Stomach (tissue), 9 donors: ENCODE measurements around the gene G0S2. TPM values are rescaled to one million over a fixed set of nuclear protein-coding genes. Genes with fewer than 3 reads are reported as not detected.

Experiments
- DNase-seq, 2 donors: peaks; one replicate each; pipeline versions ENCODE4 v3.0.0 to v3.0.0-alpha.2; 2013 to 2019
- H3K27ac ChIP-seq, 5 donors: fragments of 200-600 bp in 4 of 5; sonication (generic) in 4 of 5; one replicate each; pipeline ENCODE4 v1.5.1; 2013 to 2019; ENCODE audit warnings: mild to moderate bottlenecking in 1 of 5, moderate library complexity in 1 of 5
- H3K27me3 ChIP-seq, 3 donors: fragments of 200-600 bp; sonication (generic); one replicate each; pipeline ENCODE4 v1.5.1; 2017 to 2019; ENCODE audit warnings: mixed run types in 1 of 3
- H3K36me3 ChIP-seq, 4 donors: fragments of 200-600 bp; sonication (generic); 1 replicate in 3 of 4; 2 replicates in 1 of 4; pipeline ENCODE4 v1.5.1; 2016 to 2019
- H3K4me1 ChIP-seq, 4 donors: fragments of 200-600 bp; sonication (generic); one replicate each; pipeline ENCODE4 v1.5.1; 2016 to 2019
- H3K4me3 ChIP-seq, 4 donors: fragments of 200-600 bp; sonication (generic) in 3 of 4; one replicate each; pipeline ENCODE4 v1.5.1; 2016 to 2019; ENCODE audit warnings: mild to moderate bottlenecking in 1 of 4
- H3K9me3 ChIP-seq, 4 donors: fragments of 200-600 bp; sonication (generic); one replicate each; pipeline ENCODE4 v1.5.1; 2016 to 2019
- CTCF ChIP-seq, 7 experiments: fragments of 450-650 bp in 4 of 7; fragments of 200-600 bp in 3 of 7; sonication (generic) in 3 of 7; IDR thresholded peaks; one replicate each; pipeline ENCODE4 v1.5.1; 2016 to 2019; ENCODE audit warnings: antibody characterized with exemption in 7 of 7, control low read depth in 2 of 7, mild to moderate bottlenecking in 1 of 7
- EP300 ChIP-seq: sonication (generic); formaldehyde crosslinking; IDR thresholded peaks from one replicate; pipeline ENCODE4 v1.6.1; 2017; ENCODE audit warnings: antibody characterized with exemption
- POLR2A ChIP-seq, 4 donors: fragments of 450-650 bp; IDR thresholded peaks; one replicate each; pipeline ENCODE4 v1.6.1; 2016; ENCODE audit warnings: antibody characterized with exemption in 4 of 4, control low read depth in 2 of 4, mild to moderate bottlenecking in 1 of 4, moderate library complexity in 1 of 4
- POLR2AphosphoS5 ChIP-seq, 3 donors: sonication (generic); formaldehyde crosslinking; IDR thresholded peaks; one replicate each; pipeline ENCODE4 v1.6.1; 2016; ENCODE audit warnings: antibody characterized with exemption in 3 of 3
- WGBS, 5 donors: extraction: QIAGEN DNeasy Blood & Tissue Kit in 3 of 5; methylation state at CpG; one replicate each; pipeline versions ENCODE4 v1.1.5 to v1.1.7; 2013 to 2018; 5-methylcytosine and 5-hydroxymethylcytosine counted together
- intact Hi-C: fragments of 100-400 bp; cut with DNase I; formaldehyde crosslinking; loops from one replicate; pipeline ENCODE4 v1.15.1; 2023; ENCODE audit warnings: low total_unique reads
- polyA plus RNA-seq, 3 donors: library from polyadenylated mRNA; stranded (reverse); fragments of 200-250 nt; gene quantifications; one replicate each; pipeline ENCODE4 v1.2.3, GENCODE V29; 2013
- total RNA-seq, 5 donors: library from RNA; depleted of rRNA; stranded (reverse); fragments of >200 nt; gene quantifications; one replicate each; pipeline versions ENCODE4 v1.1.0 to v1.2.3, GENCODE V29; 2014 to 2016
- donor health status: healthy with polysubstance abuse.
- donor health status: Bipolar disorder and iron deficiency.
- donor health status: healthy.

G0S2 gene
- total and polyA plus RNA-seq, 8 donors: 11.0 to 227 (median 49.1) TPM; not detected in 1

GRCh38 chr1:209707308-209707707 is 32.1 kb downstream of the G0S2 start:
- Histone ChIP-seq H3K27ac (no peak overlapping the region), H3K4me3 (no peak overlapping the region), H3K9me3 (no peaks in the 10 kb centered on the region), H3K36me3 (no peaks in the 10 kb centered on the region), H3K4me1 (no peaks in the 10 kb centered on the region), H3K27me3 (peaks cover 0 to 5% (median 0%) of the 10 kb centered on the region in 3 donors)
- 68 to 89% (median 75%) methylated on average over 1 of the region's 1 CpG for WGBS, 5 donors
- no peak for DNase-seq
- no peak for TF ChIP-seq POLR2AphosphoS5 (IDR thresholded peaks at IDR 0.05)
- no peak for TF ChIP-seq EP300
- TF ChIP-seq CTCF (IDR thresholded peaks at IDR 0.05): no peak
- TF ChIP-seq POLR2A (IDR thresholded peaks at IDR 0.05): no peak
- intact Hi-C loops: no loop called here

- WGBS, 5 donors: 52 to 64% (median 59%) methylated on average over 4 of the region's 4 CpGs
- intact Hi-C loops: no loop called here
These were observed 33.1 kb downstream of the G0S2 start for GRCh38 chr1:209708297-209708696.

GRCh38 chr1:209710093-209710492 is 34.9 kb downstream of the G0S2 start:
- no peak overlapping the region for H3K27ac ChIP-seq
- no peak for DNase-seq
- H3K9me3 ChIP-seq: no peaks in the 10 kb centered on the region
- intact Hi-C loops: no loop called here
- no peak overlapping the region for H3K4me3 ChIP-seq
- WGBS, 5 donors: 72 to 85% (median 78%) methylated on average over 2 of the region's 2 CpGs
- TF ChIP-seq POLR2A (IDR thresholded peaks at IDR 0.05): no peak
- no peak for TF ChIP-seq CTCF (IDR thresholded peaks at IDR 0.05)
- TF ChIP-seq EP300: no peak
- TF ChIP-seq POLR2AphosphoS5 (IDR thresholded peaks at IDR 0.05): no peak
- H3K27me3 ChIP-seq: peaks cover 0 to 5% (median 0%) of the 10 kb centered on the region in 3 donors
- H3K36me3 ChIP-seq: no peaks in the 10 kb centered on the region
- H3K4me1 ChIP-seq: no peaks in the 10 kb centered on the region

More at GRCh38 chr1:209708297-209708696, 33.1 kb downstream of the G0S2 start:
- Histone ChIP-seq H3K9me3 (no peaks in the 10 kb centered on the region), H3K27ac (no peak overlapping the region), H3K4me1 (no peaks in the 10 kb centered on the region), H3K27me3 (peaks cover 0 to 5% (median 0%) of the 10 kb centered on the region in 3 donors), H3K4me3 (no peak overlapping the region), H3K36me3 (no peaks in the 10 kb centered on the region)
- no peak for DNase-seq
- TF ChIP-seq EP300: no peak

GRCh38 chr1:209710847-209711246 is 35.6 kb downstream of the G0S2 start:
- intact Hi-C loops: no loop called here
- Histone ChIP-seq H3K27me3 (peaks cover 0 to 5% (median 0%) of the 10 kb centered on the region in 3 donors), H3K36me3 (no peaks in the 10 kb centered on the region), H3K4me1 (no peaks in the 10 kb centered on the region), H3K4me3 (no peak overlapping the region), H3K9me3 (no peaks in the 10 kb centered on the region), H3K27ac (no peak overlapping the region)
- WGBS, 5 donors: 88 to 97% (median 92%) methylated on average over 3 of the region's 3 CpGs
- TF ChIP-seq POLR2A (IDR thresholded peaks at IDR 0.05) (no peak), POLR2AphosphoS5 (IDR thresholded peaks at IDR 0.05) (no peak), CTCF (IDR thresholded peaks at IDR 0.05) (no peak), EP300 (no peak)
- DNase-seq: no peak

DNA sequence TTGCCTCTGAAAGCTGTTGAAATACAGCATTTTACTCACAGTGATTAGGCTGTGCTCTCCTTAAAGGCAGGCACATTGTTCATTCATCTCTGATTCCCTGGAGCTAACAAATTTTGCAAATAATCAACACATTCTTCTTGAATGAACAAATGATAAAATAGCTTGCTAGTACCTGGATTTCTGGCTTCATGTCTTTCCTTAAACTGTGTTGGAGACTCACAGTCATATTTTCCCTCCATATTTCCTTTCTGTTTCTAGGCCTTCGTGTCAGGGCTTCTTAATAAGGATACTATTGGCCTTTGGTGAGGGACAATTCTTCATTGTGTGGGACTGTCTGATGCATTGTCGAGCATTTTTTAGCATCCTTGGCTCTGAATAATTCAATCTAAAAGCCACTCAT is 39.1 kb downstream of the G0S2 start:
- intact Hi-C loops: no loop called here
- Histone ChIP-seq H3K27ac (no peak overlapping the region), H3K27me3 (peaks cover 0 to 5% (median 0%) of the 10 kb centered on the region in 3 donors), H3K9me3 (no peaks in the 10 kb centered on the region), H3K36me3 (no peaks in the 10 kb centered on the region), H3K4me1 (no peaks in the 10 kb centered on the region), H3K4me3 (no peak overlapping the region)
- DNase-seq: no peak
- no peak for TF ChIP-seq EP300
- TF ChIP-seq POLR2AphosphoS5 (IDR thresholded peaks at IDR 0.05): no peak
- WGBS, 5 donors: 74 to 92% (median 87%) methylated on average over 2 of the region's 2 CpGs
